Mesendoderm (in vitro differentiated cells): Measurements from ENCODE around the gene GPX2.

Experiments
- DNase-seq: peaks from one replicate; pipeline ENCODE4 v3.0.0; 2013
- H2AK5ac ChIP-seq: 2 replicates; pipeline ENCODE4 v1.6.1; 2013; ENCODE audit warnings: low read length, inconsistent platforms
- H2BK120ac ChIP-seq: 2 replicates; pipeline ENCODE4 v1.6.1; 2013; ENCODE audit warnings: low read depth, mild to moderate bottlenecking, low read length, moderate library complexity, mixed read lengths
- H2BK15ac ChIP-seq: replicated peaks from 2 replicates; pipeline ENCODE4 v1.6.1; 2013; ENCODE audit warnings: low read depth, mild to moderate bottlenecking, moderate library complexity
- H2BK5ac ChIP-seq: 2 replicates; pipeline ENCODE4 v1.6.1; 2013; ENCODE audit warnings: low read length, inconsistent platforms
- H3K18ac ChIP-seq: 2 replicates; pipeline ENCODE4 v1.6.1; 2013; ENCODE audit warnings: mild to moderate bottlenecking, low read length, mixed read lengths
- H3K23ac ChIP-seq: one replicate; pipeline ENCODE4 v1.6.1; 2013; ENCODE audit warnings: low read length
- H3K27ac ChIP-seq: 2 replicates; pipeline ENCODE4 v1.5.1; 2013; ENCODE audit warnings: low read depth, mild to moderate bottlenecking, inconsistent platforms, low read length, moderate library complexity
- H3K27me3 ChIP-seq: 2 replicates; pipeline ENCODE4 v1.6.1; 2013; ENCODE audit warnings: low read length, control low read depth, mild to moderate bottlenecking, inconsistent platforms; ENCODE audit not compliant: insufficient read depth, poor library complexity
- H3K36me3 ChIP-seq: 2 replicates; pipeline ENCODE4 v1.6.1; 2013; ENCODE audit warnings: low read length, inconsistent platforms; ENCODE audit not compliant: control insufficient read depth, insufficient read depth
- H3K4ac ChIP-seq: one replicate; pipeline ENCODE4 v1.6.1; 2013; ENCODE audit warnings: low read depth, mild to moderate bottlenecking, low read length, moderate library complexity
- H3K4me1 ChIP-seq: 2 replicates; pipeline ENCODE4 v1.6.1; 2013; ENCODE audit warnings: low read depth, low read length, inconsistent platforms; ENCODE audit not compliant: control insufficient read depth
- H3K4me2 ChIP-seq: 2 replicates; pipeline ENCODE4 v1.6.1; 2013; ENCODE audit warnings: low read length
- H3K4me3 ChIP-seq: 2 replicates; pipeline ENCODE4 v1.5.1; 2013; ENCODE audit warnings: mild to moderate bottlenecking, low read length
- H3K56ac ChIP-seq: one replicate; pipeline ENCODE4 v1.6.1; 2013; ENCODE audit warnings: low read length
- H3K79me1 ChIP-seq: 2 replicates; pipeline ENCODE4 v1.6.1; 2013; ENCODE audit warnings: low read length, inconsistent platforms
- H3K79me2 ChIP-seq: 2 replicates; pipeline ENCODE4 v1.6.1; 2013; ENCODE audit warnings: mild to moderate bottlenecking, low read length; ENCODE audit not compliant: control insufficient read depth, insufficient read depth
- H3K9ac ChIP-seq: 2 replicates; pipeline ENCODE4 v1.6.1; 2013; ENCODE audit warnings: low read length, inconsistent platforms
- H4K5ac ChIP-seq: one replicate; pipeline ENCODE4 v1.6.1; 2013; ENCODE audit warnings: low read length
- H4K8ac ChIP-seq: one replicate; pipeline ENCODE4 v1.6.1; 2013; ENCODE audit warnings: low read depth, mild to moderate bottlenecking, control low read depth, low read length, moderate library complexity
- WGBS: extraction: QIAGEN DNeasy Blood & Tissue Kit; methylation state at CpG from one replicate; pipeline ENCODE4 v1.1.7; 2013; ENCODE audit warnings: low lambda C conversion rate, missing lambda C conversion rate; ENCODE audit not compliant: insufficient coverage; ENCODE audit errors: extremely low coverage; 5-methylcytosine and 5-hydroxymethylcytosine counted together

The GPX2 gene

GRCh38 chr14:64971943-64972791 lies 29.6 kb upstream of the GPX2 start, which contains the start of gene RAB15:
RAB15 (minus strand) TSS chr14:64972336; CDS start chr14:64972076, 260 bp downstream.
- H3K4me2 ChIP-seq = peak within 1 kb of the TSS; percentile 81
- peak within 1 kb of the TSS; percentile 77 for H4K8ac ChIP-seq
- H3K4me3 ChIP-seq = peak within 1 kb of the TSS; percentile 61
- peak within 1 kb of the TSS; percentile 74 for H3K27ac ChIP-seq
- peaks cover 34% of the 10 kb centered on the region for H3K79me2 ChIP-seq
- no CpG with 5 or more reads among the region's 96 CpGs for WGBS
- peak within 1 kb of the TSS; percentile 82 for H3K9ac ChIP-seq
- H3K56ac ChIP-seq = peak within 1 kb of the TSS; percentile 88
- peaks cover 22% of the 10 kb centered on the region for H3K4me1 ChIP-seq
- no peaks in the 10 kb centered on the region for H3K27me3 ChIP-seq
- no peak within 1 kb of the TSS for H4K5ac ChIP-seq
- H3K79me1 ChIP-seq = peaks cover 13% of the 10 kb centered on the region
- DNase-seq = no peak
- H3K18ac ChIP-seq = peak within 1 kb of the TSS; percentile 93
- no peak within 1 kb of the TSS for H2AK5ac ChIP-seq
- peak within 1 kb of the TSS; percentile 78 for H2BK120ac ChIP-seq
- no peaks in the 10 kb centered on the region for H3K36me3 ChIP-seq
- peak within 1 kb of the TSS; percentile 92 for H3K4ac ChIP-seq
- peak within 1 kb of the TSS; percentile 89 for H3K23ac ChIP-seq
- H2BK5ac ChIP-seq = peak within 1 kb of the TSS; percentile 77
- H2BK15ac ChIP-seq = peak within 1 kb of the TSS; percentile 15

GRCh38 chr14:64971491-64971942 lies 29.0 kb upstream of the GPX2 start:
- peak overlapping the region; percentile 12 for H2BK5ac ChIP-seq
- H3K4me2 ChIP-seq = peak overlapping the region; percentile 46
- H2BK120ac ChIP-seq = peak overlapping the region; percentile 78
- no peak overlapping the region for H2BK15ac ChIP-seq
- no peak overlapping the region for H4K8ac ChIP-seq
- H2AK5ac ChIP-seq = no peak overlapping the region
- peak overlapping the region; percentile 39 for H3K23ac ChIP-seq
- no CpG with 5 or more reads among the region's 31 CpGs for WGBS
- H3K18ac ChIP-seq = peak overlapping the region; percentile 93
- H3K56ac ChIP-seq = peak overlapping the region; percentile 88
- peak overlapping the region; percentile 19 for H3K27ac ChIP-seq
- peak overlapping the region; percentile 78 for H3K9ac ChIP-seq
- H3K36me3 ChIP-seq = no peaks in the 10 kb centered on the region
- peaks cover 20% of the 10 kb centered on the region for H3K79me1 ChIP-seq
- peak overlapping the region; percentile 92 for H3K4ac ChIP-seq
- no peaks in the 10 kb centered on the region for H3K27me3 ChIP-seq
- peaks cover 24% of the 10 kb centered on the region for H3K4me1 ChIP-seq
- H3K4me3 ChIP-seq = peak overlapping the region; percentile 61
- no peak overlapping the region for H4K5ac ChIP-seq
- DNase-seq = no peak
- H3K79me2 ChIP-seq = peaks cover 40% of the 10 kb centered on the region

GRCh38 chr14:64970776-64971477 lies 28.4 kb upstream of the GPX2 start:
- no peaks in the 10 kb centered on the region for H3K27me3 ChIP-seq
- peak overlapping the region; percentile 88 for H3K56ac ChIP-seq
- H3K9ac ChIP-seq = peak overlapping the region; percentile 78
- peak; percentile 82 for DNase-seq
- H3K23ac ChIP-seq = peak overlapping the region; percentile 39
- peak overlapping the region; percentile 46 for H3K4me2 ChIP-seq
- peak overlapping the region; percentile 61 for H3K4me3 ChIP-seq
- H3K4me1 ChIP-seq = peaks cover 24% of the 10 kb centered on the region
- H3K79me2 ChIP-seq = peaks cover 44% of the 10 kb centered on the region
- H3K36me3 ChIP-seq = no peaks in the 10 kb centered on the region
- peak overlapping the region; percentile 17 for H3K4ac ChIP-seq
- H3K79me1 ChIP-seq = peaks cover 20% of the 10 kb centered on the region
- no peak overlapping the region for H2BK120ac ChIP-seq
- no peak overlapping the region for H4K8ac ChIP-seq
- H2BK5ac ChIP-seq = no peak overlapping the region
- no CpG with 5 or more reads among the region's 8 CpGs for WGBS
- H3K27ac ChIP-seq = peak overlapping the region; percentile 19
- H2BK15ac ChIP-seq = no peak overlapping the region
- H4K5ac ChIP-seq = no peak overlapping the region
- H3K18ac ChIP-seq = peak overlapping the region; percentile 93
- H2AK5ac ChIP-seq = no peak overlapping the region

GRCh38 chr14:64970041-64970440 lies 27.5 kb upstream of the GPX2 start:
- no peak overlapping the region for H3K4me3 ChIP-seq
- peaks cover 50% of the 10 kb centered on the region for H3K79me2 ChIP-seq
- H3K9ac ChIP-seq = peak overlapping the region; percentile 78
- H3K23ac ChIP-seq = no peak overlapping the region
- H2AK5ac ChIP-seq = peak overlapping the region; percentile 69
- no peak overlapping the region for H2BK15ac ChIP-seq
- DNase-seq = no peak
- no peak overlapping the region for H3K4ac ChIP-seq
- peak overlapping the region; percentile 40 for H3K18ac ChIP-seq
- no peak overlapping the region for H3K27ac ChIP-seq
- no CpG with 5 or more reads among the region's 3 CpGs for WGBS
- no peak overlapping the region for H2BK5ac ChIP-seq
- H3K4me1 ChIP-seq = peaks cover 24% of the 10 kb centered on the region
- H3K36me3 ChIP-seq = no peaks in the 10 kb centered on the region
- no peak overlapping the region for H2BK120ac ChIP-seq
- no peak overlapping the region for H4K8ac ChIP-seq
- no peak overlapping the region for H4K5ac ChIP-seq
- peak overlapping the region; percentile 15 for H3K4me2 ChIP-seq
- no peaks in the 10 kb centered on the region for H3K27me3 ChIP-seq
- peaks cover 23% of the 10 kb centered on the region for H3K79me1 ChIP-seq
- peak overlapping the region; percentile 78 for H3K56ac ChIP-seq

GRCh38 chr14:64968651-64969050 lies 26.1 kb upstream of the GPX2 start:
- Histone ChIP-seq H3K18ac (no peak overlapping the region), H2BK5ac (no peak overlapping the region), H3K27ac (no peak overlapping the region), H3K4me3 (no peak overlapping the region), H3K56ac (no peak overlapping the region), H3K79me1 (peaks cover 23% of the 10 kb centered on the region), H2AK5ac (no peak overlapping the region), H2BK120ac (no peak overlapping the region), H4K8ac (no peak overlapping the region), H4K5ac (no peak overlapping the region), H3K79me2 (peaks cover 50% of the 10 kb centered on the region), H3K27me3 (no peaks in the 10 kb centered on the region), H2BK15ac (no peak overlapping the region), H3K9ac (peak overlapping the region; percentile 44), H3K23ac (no peak overlapping the region), H3K4me2 (peak overlapping the region; percentile 13), H3K4me1 (peaks cover 24% of the 10 kb centered on the region), H3K36me3 (no peaks in the 10 kb centered on the region), H3K4ac (no peak overlapping the region)
- DNase-seq = no peak
- WGBS = no CpG with 5 or more reads among the region's 6 CpGs
